SK-N-SH treated with all-trans-retinoic acid at 6 μM for 48 hours (cell line): ENCODE data around the gene TTC23.

ENCODE experiments used
- ATAC-seq: fragments of 200-7000 bp; cut with Tn5 transposase; 3 replicates; pipeline ENCODE4 v1.9.1; 2020; ENCODE audit warnings: mild to moderate bottlenecking, moderate library complexity
- BACH2 ChIP-seq: fragments of 250-450 bp; sonication (Bioruptor Pico); IDR thresholded peaks from 2 replicates; pipeline ENCODE4 v1.9.0; 2021; ENCODE audit warnings: mild to moderate bottlenecking, borderline replicate concordance
- CSDC2 ChIP-seq: fragments of 250-450 bp; sonication (Bioruptor Pico); IDR thresholded peaks from 2 replicates; pipeline ENCODE4 v1.5.0; 2020; ENCODE audit warnings: mild to moderate bottlenecking, moderate library complexity
- CSRNP3 ChIP-seq: fragments of 250-450 bp; sonication (Bioruptor Pico); IDR thresholded peaks from 2 replicates; pipeline ENCODE4 v1.5.1; 2021; ENCODE audit warnings: mild to moderate bottlenecking, moderate library complexity
- ESRRG ChIP-seq: fragments of 250-450 bp; sonication (Bioruptor Pico); IDR thresholded peaks from 2 replicates; pipeline ENCODE4 v1.6.1; 2021; ENCODE audit warnings: mild to moderate bottlenecking
- GLIS3 ChIP-seq: fragments of 250-450 bp; sonication (Bioruptor Pico); IDR thresholded peaks from 2 replicates; pipeline ENCODE4 v1.5.0; 2020; ENCODE audit warnings: mild to moderate bottlenecking, moderate library complexity
- ISL1 ChIP-seq: fragments of 250-450 bp; sonication (Bioruptor Pico); IDR thresholded peaks from 2 replicates; pipeline ENCODE4 v2.1.2; 2022; ENCODE audit warnings: mild to moderate bottlenecking, moderate library complexity
- OSR1 ChIP-seq: fragments of 250-450 bp; sonication (Bioruptor Pico); IDR thresholded peaks from 2 replicates; pipeline ENCODE4 v1.8.0; 2022; ENCODE audit warnings: moderate library complexity, mild to moderate bottlenecking, inconsistent platforms
- POU6F1 ChIP-seq: fragments of 250-450 bp; sonication (Bioruptor Pico); IDR thresholded peaks from 2 replicates; pipeline ENCODE4 v1.8.0; 2021; ENCODE audit warnings: low read depth, mild to moderate bottlenecking, moderate library complexity, borderline replicate concordance
- PPARA ChIP-seq: fragments of 250-450 bp; sonication (Bioruptor Pico); IDR thresholded peaks from 2 replicates; pipeline ENCODE4 v1.5.0; 2020; ENCODE audit warnings: mild to moderate bottlenecking, borderline replicate concordance
- RARB ChIP-seq: fragments of 250-450 bp; sonication (Bioruptor Pico); IDR thresholded peaks from 2 replicates; pipeline ENCODE4 v1.8.0; 2021; ENCODE audit warnings: mild to moderate bottlenecking, moderate library complexity
- SNAI2 ChIP-seq: fragments of 250-450 bp; sonication (Bioruptor Pico); IDR thresholded peaks from 2 replicates; pipeline ENCODE4 v1.5.0; 2020; ENCODE audit warnings: mild to moderate bottlenecking, moderate library complexity
- TCF4 ChIP-seq: fragments of 250-450 bp; sonication (Bioruptor Pico); IDR thresholded peaks from 2 replicates; pipeline ENCODE4 v1.8.0; 2021; ENCODE audit warnings: mild to moderate bottlenecking, moderate library complexity, borderline replicate concordance
- TOX ChIP-seq: fragments of 250-450 bp; sonication (Bioruptor Pico); IDR thresholded peaks from 2 replicates; pipeline ENCODE4 v1.8.0; 2021; ENCODE audit warnings: mild to moderate bottlenecking, moderate library complexity, borderline replicate concordance
- TSHZ2 ChIP-seq: fragments of 250-450 bp; sonication (Bioruptor Pico); IDR thresholded peaks from 2 replicates; pipeline ENCODE4 v1.5.0; 2020; ENCODE audit warnings: mild to moderate bottlenecking, moderate library complexity
- ZC3H10 ChIP-seq: fragments of 250-450 bp; sonication (Bioruptor Pico); IDR thresholded peaks from 2 replicates; pipeline ENCODE4 v1.5.1; 2021; ENCODE audit warnings: mild to moderate bottlenecking, moderate library complexity
- ZFP30 ChIP-seq: fragments of 450-650 bp; formaldehyde crosslinking; IDR thresholded peaks from 2 replicates; pipeline ENCODE4 v1.5.0; 2022; ENCODE audit warnings: mild to moderate bottlenecking, moderate library complexity
- ZNF565 ChIP-seq: fragments of 450-650 bp; formaldehyde crosslinking; conservative IDR thresholded peaks from 2 replicates; pipeline ENCODE4 v1.5.0; 2020; ENCODE audit warnings: low read depth, mild to moderate bottlenecking, moderate library complexity
- ZNF8 ChIP-seq: fragments of 450-650 bp; formaldehyde crosslinking; IDR thresholded peaks from 2 replicates; pipeline ENCODE4 v1.5.0; 2020; ENCODE audit warnings: mild to moderate bottlenecking, moderate library complexity
- TF ChIP-seq, protein P1 (sequence below): fragments of 250-450 bp; sonication (Bioruptor Pico); IDR thresholded peaks from 2 replicates; pipeline ENCODE4 v1.5.1; 2020; ENCODE audit warnings: low read depth, mild to moderate bottlenecking, moderate library complexity

The TTC23 gene

GRCh38 chr15:99153026-99153535, 96.3 kb downstream of the TTC23 start:
- no peak for ATAC-seq
- no peak for TF ChIP-seq TCF4 (CRISPR knock-in tag)
- TF ChIP-seq, protein P1, sequence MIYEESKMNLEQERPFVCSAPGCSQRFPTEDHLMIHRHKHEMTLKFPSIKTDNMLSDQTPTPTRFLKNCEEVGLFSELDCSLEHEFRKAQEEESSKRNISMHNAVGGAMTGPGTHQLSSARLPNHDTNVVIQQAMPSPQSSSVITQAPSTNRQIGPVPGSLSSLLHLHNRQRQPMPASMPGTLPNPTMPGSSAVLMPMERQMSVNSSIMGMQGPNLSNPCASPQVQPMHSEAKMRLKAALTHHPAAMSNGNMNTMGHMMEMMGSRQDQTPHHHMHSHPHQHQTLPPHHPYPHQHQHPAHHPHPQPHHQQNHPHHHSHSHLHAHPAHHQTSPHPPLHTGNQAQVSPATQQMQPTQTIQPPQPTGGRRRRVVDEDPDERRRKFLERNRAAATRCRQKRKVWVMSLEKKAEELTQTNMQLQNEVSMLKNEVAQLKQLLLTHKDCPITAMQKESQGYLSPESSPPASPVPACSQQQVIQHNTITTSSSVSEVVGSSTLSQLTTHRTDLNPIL, result no peak
- TF ChIP-seq OSR1 (CRISPR knock-in tag), result no peak
- no peak for TF ChIP-seq TSHZ2
- TF ChIP-seq PPARA (CRISPR knock-in tag), result no peak
- no peak for TF ChIP-seq ZC3H10 (CRISPR knock-in tag)
- no peak for TF ChIP-seq ISL1 (CRISPR knock-in tag)
- no peak for TF ChIP-seq GLIS3 (CRISPR knock-in tag)

- TF ChIP-seq POU6F1 (CRISPR knock-in tag), result no peak
- TF ChIP-seq ZNF565 (CRISPR knock-in tag), result no peak
- TF ChIP-seq PPARA (CRISPR knock-in tag), result no peak
- no peak for TF ChIP-seq BACH2
- TF ChIP-seq CSRNP3, result no peak
- no peak for TF ChIP-seq ZNF8 (CRISPR knock-in tag)
- TF ChIP-seq, all 23 proteins: peak for 0
- ATAC-seq, result no peak
These were observed 98.2 kb downstream of the TTC23 start for GRCh38 chr15:99151156-99151555.

GRCh38 chr15:99149366-99149765, 100.0 kb downstream of the TTC23 start:
- no peak for ATAC-seq
- TF ChIP-seq PPARA (CRISPR knock-in tag) (no peak), GLIS3 (CRISPR knock-in tag) (no peak), ZC3H10 (CRISPR knock-in tag) (no peak), ZNF565 (CRISPR knock-in tag) (no peak), TSHZ2 (no peak), ISL1 (CRISPR knock-in tag) (no peak), ZFP30 (CRISPR knock-in tag) (no peak), CSRNP3 (no peak), SNAI2 (no peak), POU6F1 (CRISPR knock-in tag) (no peak), RARB (CRISPR knock-in tag) (no peak), ESRRG (CRISPR knock-in tag) (no peak), CSDC2 (CRISPR knock-in tag) (no peak), TCF4 (CRISPR knock-in tag) (no peak), TOX (no peak), OSR1 (CRISPR knock-in tag) (no peak)
- TF ChIP-seq, protein P1, result no peak
